Erythroblast (primary cell): Measurements from ENCODE around the gene LGMN.

ENCODE experiments used
- GATA1 ChIP-seq: IDR thresholded peaks from 2 replicates; pipeline ENCODE4 v1.6.1; 2011; ENCODE audit warnings: low read depth, mild to moderate bottlenecking, control low read depth, low read length, moderate library complexity
- POLR2A ChIP-seq: IDR thresholded peaks from 2 replicates; pipeline ENCODE4 v1.6.1; 2011; ENCODE audit warnings: mild to moderate bottlenecking, low read length

DNA sequence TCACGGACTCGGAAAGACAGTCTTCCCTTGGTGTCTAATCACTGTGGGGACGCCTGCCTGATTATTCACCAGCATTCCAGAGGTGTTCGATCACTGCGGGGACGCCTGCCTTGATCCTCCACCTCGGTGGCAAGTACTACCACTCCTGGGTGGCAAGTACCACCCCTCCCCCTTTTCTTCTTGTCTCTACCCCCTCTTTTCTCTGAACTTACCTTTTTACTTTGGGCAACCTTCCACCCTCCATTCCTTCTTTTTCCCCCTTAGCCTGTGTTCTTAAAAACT is 12.0 kb upstream of the LGMN start:
- no peak for TF ChIP-seq POLR2A
- no peak for TF ChIP-seq GATA1
